Activated T-cell treated with anti-CD3 and anti-CD28 coated beads, Interleukin-2, amount 50 U/mL, for 1 hour (primary cell): ENCODE results near the gene SLC5A4.
A peak's percentile ranks its signal among the peaks of the same experiment; 100 is the strongest.

ENCODE experiments used
- DNase-seq: peaks from one replicate; pipeline ENCODE4 v3.0.0-alpha.2; 2020

SLC5A4 gene

GRCh38 chr22:32232191-32232830 lies 22.8 kb downstream of the SLC5A4 start:
- DNase-seq = no peak

- no peak for DNase-seq
Measured at GRCh38 chr22:32226326-32227104, 28.6 kb downstream of the SLC5A4 start.

DNA sequence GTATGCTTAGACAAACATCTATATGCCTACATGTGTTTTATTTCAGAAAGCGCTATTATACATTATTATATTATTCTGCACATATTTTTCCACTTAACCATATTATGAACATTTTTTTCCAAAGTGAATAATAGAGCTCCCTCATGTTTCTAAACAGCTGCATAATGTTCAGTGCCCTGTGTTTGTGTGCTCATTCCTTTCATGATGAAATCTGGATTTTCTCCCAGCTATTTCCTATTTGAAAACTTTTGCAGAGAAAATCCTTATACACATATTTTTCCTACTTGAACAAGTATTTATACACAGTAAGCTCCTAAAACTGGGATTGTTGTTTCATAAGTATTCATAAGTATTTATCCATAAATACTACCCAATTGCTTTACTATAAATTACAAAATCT lies 32.2 kb downstream of the SLC5A4 start:
- no peak for DNase-seq

DNA sequence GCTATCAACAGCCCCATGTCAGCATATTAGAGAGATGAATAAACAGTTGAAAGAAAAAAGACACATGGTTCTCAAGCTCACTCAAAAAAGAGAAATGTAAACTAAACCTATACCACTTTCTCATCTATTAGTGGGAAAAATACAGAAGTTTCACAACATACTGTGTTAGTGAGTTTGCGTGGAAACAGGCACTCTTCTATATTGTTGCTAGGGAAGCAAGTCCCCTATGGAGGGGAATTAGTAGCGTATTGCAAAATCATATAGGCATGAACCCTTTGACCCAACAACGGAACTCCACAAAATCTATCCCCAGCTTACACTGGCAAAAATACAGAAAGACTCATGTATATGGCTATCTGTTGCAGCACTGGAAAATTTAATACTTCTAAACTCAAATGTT lies 36.1 kb downstream of the SLC5A4 start:
- no peak for DNase-seq

DNA sequence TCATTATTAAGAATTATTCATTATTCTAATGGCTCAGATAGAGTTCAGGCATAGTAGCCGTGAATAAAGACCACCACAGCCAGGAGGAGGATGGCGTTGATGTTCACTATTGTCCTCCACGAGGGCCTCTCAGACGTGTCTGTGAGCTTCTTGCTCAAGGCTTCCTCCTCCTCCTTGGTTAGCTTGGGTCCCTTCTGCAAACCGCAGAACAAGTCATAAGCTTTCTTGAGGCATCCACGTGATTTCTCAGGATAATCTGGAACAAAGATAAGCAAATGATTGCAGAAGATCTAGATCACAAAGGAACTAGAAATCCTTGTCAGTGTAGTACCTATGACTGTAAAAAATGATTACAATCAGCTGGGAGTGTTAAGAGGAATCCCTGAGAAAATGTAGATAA lies 36.7 kb downstream of the SLC5A4 start:
- no peak for DNase-seq

GRCh38 chr22:32217465-32217864 lies 37.7 kb downstream of the SLC5A4 start:
- DNase-seq = no peak

- DNase-seq = no peak
Measured at GRCh38 chr22:32216911-32217310, 38.2 kb downstream of the SLC5A4 start.

GRCh38 chr22:32211011-32211410 lies 44.1 kb downstream of the SLC5A4 start:
- no peak for DNase-seq

- no peak for DNase-seq
Measured at GRCh38 chr22:32208681-32209080, 46.5 kb downstream of the SLC5A4 start.

DNA sequence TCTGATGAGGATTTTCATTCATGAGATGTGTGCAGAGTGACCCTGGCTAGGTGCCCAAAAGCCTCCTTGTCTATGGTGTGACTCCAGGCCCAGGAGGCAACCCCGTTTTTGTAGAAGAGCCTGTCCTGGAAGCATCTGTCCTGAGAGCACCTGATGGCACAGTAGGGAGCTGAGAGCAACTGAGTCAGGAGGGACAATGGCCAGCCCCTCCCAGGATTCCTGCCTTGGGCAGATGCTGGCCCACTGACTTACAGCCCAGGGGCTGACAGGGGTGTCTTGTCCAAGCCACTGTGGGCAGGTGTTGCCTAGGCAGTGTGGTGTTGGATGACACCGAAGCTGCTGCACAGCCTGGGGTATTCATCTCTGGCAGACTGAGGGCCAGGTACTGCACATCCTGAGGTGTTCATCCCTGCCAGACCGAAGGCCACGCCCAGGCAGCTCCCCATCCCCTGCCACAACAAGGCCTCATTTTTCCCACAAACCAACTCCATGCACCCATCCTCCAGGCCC lies 47.1 kb downstream of the SLC5A4 start:
- no peak for DNase-seq

GRCh38 chr22:32206774-32207758 lies 48.1 kb downstream of the SLC5A4 start:
- no peak for DNase-seq

GRCh38 chr22:32205974-32206773 lies 49.0 kb downstream of the SLC5A4 start:
- no peak for DNase-seq

DNA sequence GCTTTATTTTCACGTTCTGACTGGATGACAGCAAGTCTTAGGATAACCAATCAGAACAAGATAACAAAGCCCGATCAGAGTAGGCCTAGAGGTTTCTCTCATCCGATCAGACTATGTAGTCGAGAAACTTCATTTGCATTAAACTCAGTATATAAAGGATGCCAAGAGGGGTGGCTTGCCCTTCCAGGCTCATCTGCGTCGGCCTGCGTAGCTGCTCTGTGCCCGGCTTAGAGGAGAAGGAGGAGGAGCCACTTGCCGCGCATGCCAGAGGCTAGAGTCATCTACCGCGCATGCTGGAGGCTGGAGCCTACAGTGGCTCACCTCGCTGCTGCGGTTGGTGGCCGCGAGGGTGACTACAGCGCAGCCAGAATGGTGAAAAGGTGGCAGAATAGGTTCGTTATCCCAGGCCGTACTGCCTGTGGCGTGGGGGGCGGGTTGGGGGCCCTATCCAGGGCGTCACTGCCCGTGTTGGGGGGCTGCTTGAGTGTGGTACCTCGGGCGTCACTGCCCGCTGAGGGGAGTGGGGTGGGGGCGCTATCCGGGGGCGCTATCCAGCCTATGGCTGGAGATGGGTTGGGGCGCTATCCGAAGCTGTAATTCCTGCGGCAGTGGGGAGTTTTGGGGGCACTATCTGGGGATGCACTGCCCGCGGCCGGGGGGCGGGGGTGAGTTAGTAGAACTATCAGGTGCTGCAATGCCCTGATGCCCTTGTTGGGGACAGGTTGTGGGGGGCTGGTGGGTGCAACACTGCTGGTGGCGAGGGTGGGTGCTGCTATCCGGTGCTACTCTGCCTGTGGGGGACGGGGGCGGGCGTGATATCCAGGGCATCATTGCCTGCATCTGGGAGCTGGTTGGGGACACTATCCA lies 50.1 kb downstream of the SLC5A4 start, which contains the start of gene RFPL2:
RFPL2 (minus strand) TSS at position 218 of the 867 bp plus-strand sequence. CDS start 2,622 bp downstream, outside the sequence.
- DNase-seq = peak; percentile 45

- no peak for DNase-seq
Measured at GRCh38 chr22:32204040-32204855, 50.9 kb downstream of the SLC5A4 start.

- no peak for DNase-seq
Measured at GRCh38 chr22:32203181-32204039, 51.7 kb downstream of the SLC5A4 start.

- DNase-seq = no peak
Measured at GRCh38 chr22:32202539-32203180, 52.5 kb downstream of the SLC5A4 start.

- DNase-seq = no peak
Measured at GRCh38 chr22:32202161-32202538, 53.0 kb downstream of the SLC5A4 start.

- no peak for DNase-seq
Measured at GRCh38 chr22:32200752-32201151, 54.4 kb downstream of the SLC5A4 start.

GRCh38 chr22:32199961-32200360 lies 55.2 kb downstream of the SLC5A4 start:
- DNase-seq = no peak
